GM10847 (cell line): Measurements from ENCODE around the gene RNGTT.

Source experiments
- POLR2A ChIP-seq: IDR thresholded peaks from 2 replicates; pipeline ENCODE4 v1.6.1; 2011; ENCODE audit not compliant: insufficient read length; ENCODE audit errors: extremely low read depth

RNGTT gene

GRCh38 chr6:88982720-88983119 lies 19.3 kb upstream of the RNGTT start:
- TF ChIP-seq POLR2A: no peak

DNA sequence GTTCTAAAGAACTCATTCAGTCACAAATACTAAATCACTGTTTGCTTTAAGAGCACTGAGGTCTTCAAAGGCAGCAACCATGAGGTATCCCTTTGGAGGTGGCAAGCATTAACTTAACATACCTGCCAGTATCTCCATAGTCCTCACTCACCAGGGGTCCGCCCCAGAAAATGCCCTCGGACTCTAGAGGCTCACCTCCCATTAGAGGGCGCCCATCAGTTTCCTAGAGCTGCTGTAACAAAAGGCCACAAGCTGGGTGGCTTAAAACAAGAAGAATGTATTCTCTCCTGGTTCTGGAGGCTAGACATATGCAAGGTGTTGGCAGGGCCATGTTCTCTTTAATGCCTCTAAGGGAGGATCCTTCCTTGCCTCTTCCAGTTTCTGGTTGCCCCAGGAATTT lies 12.0 kb upstream of the RNGTT start:
- TF ChIP-seq POLR2A: no peak

DNA sequence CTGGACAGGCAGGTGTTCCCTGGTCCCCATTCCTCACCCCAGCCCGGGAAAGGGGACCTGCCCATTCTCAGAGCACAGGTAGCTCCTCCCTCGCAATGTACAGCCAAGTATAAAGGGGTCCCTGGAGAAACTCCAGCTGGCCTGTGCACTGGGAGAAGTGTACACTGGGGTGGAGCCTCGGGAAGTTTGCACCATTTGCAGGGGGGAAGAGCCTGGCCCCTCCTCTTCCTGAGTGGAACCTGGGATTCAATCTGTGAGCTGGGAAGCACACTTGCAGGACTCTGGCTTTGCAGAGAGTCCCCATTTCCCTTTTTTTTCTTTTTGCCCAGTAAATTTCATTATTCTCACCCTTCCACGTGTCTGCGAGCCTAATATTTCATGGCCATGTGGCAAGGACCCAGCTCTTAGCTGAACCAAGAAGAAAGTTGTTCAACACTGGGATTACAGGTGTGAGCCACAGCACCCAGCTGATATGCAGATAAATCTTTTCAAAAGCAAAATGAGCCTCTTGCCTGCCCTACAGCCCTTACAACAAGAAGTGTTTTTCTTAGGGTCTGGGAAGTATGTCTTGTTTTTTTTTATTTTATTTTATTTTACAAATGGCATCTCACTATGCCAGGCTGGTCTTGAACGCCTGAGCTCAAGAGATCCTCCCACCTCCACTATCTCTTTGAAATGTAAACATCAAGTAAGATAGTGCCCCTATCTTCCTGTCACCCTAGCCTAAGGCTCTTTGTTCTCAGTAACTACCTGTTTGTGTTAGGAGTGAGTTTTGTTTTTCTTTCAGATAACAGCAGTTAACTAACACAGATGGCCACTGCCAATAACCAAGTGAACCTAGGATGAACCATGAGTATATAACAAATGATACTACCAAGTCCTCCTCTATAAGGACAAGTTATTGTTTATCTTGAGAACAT lies 9.3 kb upstream of the RNGTT start:
- TF ChIP-seq POLR2A: no peak

- TF ChIP-seq POLR2A: no peak
Observed at GRCh38 chr6:88970301-88970700, 6.9 kb upstream of the RNGTT start.

DNA sequence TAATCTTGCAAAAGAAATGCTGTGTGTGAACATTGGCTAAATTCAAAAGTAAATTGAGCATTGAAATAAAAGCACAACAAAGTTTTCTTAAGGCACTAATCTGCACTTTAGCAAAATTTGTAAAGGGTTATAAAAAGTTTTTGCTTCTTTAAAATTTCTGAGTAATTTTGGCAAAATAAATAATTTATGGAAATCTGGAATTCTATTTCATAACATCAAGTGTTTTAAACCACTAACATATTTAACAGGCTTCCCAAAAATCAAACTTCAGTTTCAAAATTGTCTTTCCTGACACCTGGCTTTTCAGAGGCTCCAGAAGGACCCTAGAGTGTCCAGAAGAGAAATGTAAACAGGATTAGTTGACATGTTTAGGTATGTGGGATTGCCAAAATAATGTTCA lies 4.5 kb upstream of the RNGTT start:
- TF ChIP-seq POLR2A: no peak

GRCh38 chr6:88965691-88966090 lies 2.3 kb upstream of the RNGTT start:
- TF ChIP-seq POLR2A: no peak

DNA sequence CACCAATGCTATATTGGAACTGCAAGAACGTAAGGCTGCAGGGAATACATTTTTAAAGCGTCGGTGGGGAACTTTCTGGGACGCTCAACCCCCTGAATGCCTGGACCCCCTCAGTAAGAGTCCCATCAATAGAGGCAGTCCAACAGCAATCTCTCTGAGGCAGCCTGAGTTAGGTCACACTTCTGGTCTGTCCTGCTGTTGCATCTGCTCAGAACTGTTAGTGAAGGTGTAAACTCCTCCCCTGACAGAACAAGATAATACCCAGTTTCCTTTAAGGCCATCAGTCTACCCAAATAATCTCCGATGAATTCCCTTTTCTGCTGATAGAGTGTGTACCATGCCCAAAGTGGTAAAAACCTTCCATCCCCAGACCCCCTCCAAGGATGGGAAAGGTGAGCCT lies 1.1 kb upstream of the RNGTT start:
- TF ChIP-seq POLR2A: no peak

GRCh38 chr6:88958842-88959241 lies 4.6 kb downstream of the RNGTT start:
- TF ChIP-seq POLR2A: no peak

DNA sequence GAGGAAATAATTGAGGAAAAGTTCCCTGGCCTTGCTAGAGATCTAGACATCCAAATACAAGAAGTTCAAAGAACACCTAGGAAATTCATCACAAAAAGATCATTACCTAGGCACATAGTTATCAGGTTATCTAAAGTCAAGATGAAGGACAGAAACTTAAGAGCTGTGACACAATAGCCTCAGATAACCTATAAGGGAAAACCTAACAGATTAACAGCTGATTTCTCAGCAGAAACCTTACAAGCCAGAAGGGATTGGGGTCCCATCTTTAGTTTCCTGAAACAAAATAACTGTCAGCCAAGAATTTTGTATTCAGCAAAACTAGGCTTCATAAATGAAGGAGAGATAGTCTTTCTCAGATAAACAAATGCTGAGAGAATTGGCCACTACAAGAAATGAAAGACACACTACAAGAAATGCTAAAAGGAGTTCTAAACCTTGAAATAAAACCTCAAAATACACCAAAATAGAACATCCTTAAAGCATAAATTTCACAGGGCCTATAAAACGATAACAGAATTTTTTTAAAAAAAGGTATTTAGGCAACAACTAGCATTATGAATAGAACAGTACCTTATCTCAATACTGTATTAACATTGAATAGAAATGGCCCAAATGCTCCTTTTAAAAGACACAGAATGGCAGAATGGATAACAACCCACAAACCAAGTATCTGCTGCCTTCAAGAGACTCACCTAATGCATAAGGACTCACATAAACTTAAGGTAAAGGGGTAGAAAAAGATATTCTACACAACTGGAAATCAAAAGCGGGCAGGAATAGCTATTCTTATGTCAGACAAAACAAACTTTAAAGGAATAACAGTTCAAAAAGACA lies 9.7 kb downstream of the RNGTT start:
- TF ChIP-seq POLR2A: no peak

DNA sequence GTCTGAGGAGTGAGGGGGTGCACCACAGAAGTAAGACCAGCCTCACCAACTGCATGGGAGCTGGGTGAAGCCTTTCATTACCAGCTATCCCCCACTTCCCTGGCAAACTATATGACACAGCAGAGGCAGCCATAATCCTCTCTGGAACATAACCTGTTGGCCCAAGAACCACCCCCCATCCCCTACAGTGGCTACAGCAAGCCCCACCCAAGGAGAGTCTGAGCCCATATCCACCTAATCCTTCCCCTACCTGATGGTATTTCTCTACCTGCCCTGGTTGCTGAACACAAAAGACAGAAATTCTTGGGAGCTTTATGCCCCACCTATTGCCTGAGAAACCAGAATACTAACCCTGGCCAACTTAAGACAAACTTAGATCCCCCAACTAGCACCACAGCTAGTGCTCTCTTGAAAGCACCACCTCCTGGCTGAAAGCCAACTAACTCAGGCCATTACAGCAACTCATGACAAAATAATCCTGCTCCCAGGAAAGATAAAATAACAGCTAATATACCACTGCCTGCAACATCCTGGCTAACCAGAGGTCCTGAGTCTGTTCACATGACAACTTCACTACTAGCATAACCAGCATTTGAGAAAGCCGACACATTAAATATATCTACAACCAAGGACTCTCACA lies 11.2 kb downstream of the RNGTT start:
- TF ChIP-seq POLR2A: no peak

- no peak for TF ChIP-seq POLR2A
Observed at GRCh38 chr6:88945415-88946008, 17.9 kb downstream of the RNGTT start.

DNA sequence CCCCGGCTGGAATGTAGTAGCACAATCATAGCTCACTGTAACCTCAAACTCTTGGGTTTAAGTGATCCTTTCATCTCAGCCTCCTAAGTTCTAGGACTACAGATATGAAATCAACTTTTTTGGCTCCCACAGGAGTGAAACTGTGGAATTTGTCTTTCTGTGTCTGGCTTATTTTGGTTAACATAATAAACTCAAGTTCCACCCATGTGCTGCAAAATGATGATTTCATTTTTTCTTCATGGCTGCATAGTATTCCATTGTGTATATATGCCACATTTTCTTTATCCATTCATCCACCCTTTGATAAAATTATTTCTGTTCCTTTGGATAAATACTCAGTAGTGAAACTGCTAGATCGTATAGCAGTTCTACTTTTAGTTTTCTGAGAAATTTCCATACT lies 29.9 kb downstream of the RNGTT start:
- no peak for TF ChIP-seq POLR2A

DNA sequence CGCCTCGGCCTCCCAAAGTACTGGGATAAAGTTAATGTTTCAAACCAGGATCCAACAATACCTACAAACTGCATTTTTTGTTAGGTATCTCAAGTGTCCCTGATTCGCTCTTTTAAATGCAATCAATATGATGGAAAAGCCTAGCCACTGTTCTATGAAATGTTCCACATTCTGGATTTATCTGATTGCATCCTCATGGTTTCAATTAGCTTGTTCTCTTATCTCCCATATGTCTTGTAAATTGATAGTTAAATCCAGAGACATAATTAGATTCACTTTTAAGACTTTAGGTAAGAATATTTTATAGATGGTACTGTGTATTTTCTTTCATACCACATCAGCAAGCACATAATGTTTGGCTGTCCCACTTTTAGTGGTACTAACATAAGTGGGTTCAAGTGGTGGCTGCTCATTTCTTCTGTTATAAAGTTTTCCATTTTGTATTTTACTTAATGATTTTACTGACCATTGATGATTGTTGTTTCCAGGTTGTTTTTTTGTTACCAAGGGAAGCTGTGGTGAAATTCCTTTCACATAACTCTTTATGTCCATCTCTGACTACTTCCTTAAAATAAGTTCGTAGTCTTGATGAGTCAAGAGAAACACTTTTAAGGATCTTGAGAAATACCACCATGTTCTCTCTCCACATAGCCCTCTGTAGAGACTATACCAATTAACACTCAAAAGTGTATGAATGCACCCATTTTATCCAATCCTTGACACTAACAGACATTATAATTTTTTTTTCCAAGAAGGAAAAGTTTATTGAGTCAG lies 40.5 kb downstream of the RNGTT start:
- no peak for TF ChIP-seq POLR2A

DNA sequence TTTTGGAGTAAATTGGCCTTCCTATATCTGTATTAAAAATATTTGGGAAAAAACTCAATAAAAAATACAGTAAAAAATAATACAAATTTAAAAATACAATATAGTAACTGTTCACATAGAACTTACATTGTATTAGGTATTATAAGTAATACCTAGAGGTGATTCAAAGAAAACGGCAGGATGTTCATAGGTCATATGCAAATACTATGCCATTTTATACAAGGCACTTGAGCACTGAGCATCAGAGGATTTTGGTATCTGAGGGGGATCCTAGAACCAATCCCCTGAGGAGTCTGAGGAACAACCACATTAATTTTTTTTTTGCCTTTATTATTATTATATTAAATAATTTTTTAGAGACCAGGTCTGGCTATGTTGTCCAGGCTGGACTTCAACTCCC lies 41.7 kb downstream of the RNGTT start:
- TF ChIP-seq POLR2A: no peak
